ENCODE data around the gene EEF1AKMT2.

EEF1AKMT2 gene

GRCh38 chr10:124717911-124718741, 73.6 kb downstream of the EEF1AKMT2 start:
- DNase-seq: peak in 1 of 2 donors; percentile 99

GRCh38 chr10:124717041-124717757, 74.5 kb downstream of the EEF1AKMT2 start:
- no peak for DNase-seq

- DNase-seq: no peak
These were observed 75.3 kb downstream of the EEF1AKMT2 start for GRCh38 chr10:124716369-124716768.

- no peak for DNase-seq
These were observed 76.2 kb downstream of the EEF1AKMT2 start for GRCh38 chr10:124715439-124715838.

- DNase-seq: no peak
These were observed 77.9 kb downstream of the EEF1AKMT2 start for GRCh38 chr10:124713679-124714255.

GRCh38 chr10:124712704-124713407, 78.8 kb downstream of the EEF1AKMT2 start:
- no peak for DNase-seq

GRCh38 chr10:124711145-124711544, 80.5 kb downstream of the EEF1AKMT2 start:
- no peak for DNase-seq

GRCh38 chr10:124710266-124710881, 81.3 kb downstream of the EEF1AKMT2 start:
- DNase-seq: no peak

GRCh38 chr10:124709861-124710260, 81.8 kb downstream of the EEF1AKMT2 start:
- DNase-seq: no peak

- no peak for DNase-seq
These were observed 82.7 kb downstream of the EEF1AKMT2 start for GRCh38 chr10:124708922-124709520.

GRCh38 chr10:124708246-124708779, 83.4 kb downstream of the EEF1AKMT2 start:
- DNase-seq: no peak
